ENCODE data around the gene TBCD. TPM values are rescaled to one million over a fixed set of nuclear protein-coding genes. Genes with fewer than 3 reads are reported as not detected.

TBCD gene
- total RNA-seq, 2 donors from 2014 or later = 38.9 to 74.8 TPM

GRCh38 chr17:82870091-82870491, 118.2 kb downstream of the TBCD start:
- DNase-seq (no peak), ATAC-seq (no peak)
- Histone ChIP-seq H3K4me3 (no peak overlapping the region), H3K36me3 (replicated peaks in 1 of 2; ENCODE audit: insufficient read depth in 1 of 2, low read depth in 2 of 2) (peaks cover 0 to 4% of the 10 kb centered on the region in 2 donors), H3K27me3 (no peaks in the 10 kb centered on the region), H3K4me1 (no peaks in the 10 kb centered on the region), H3K27ac (no peak overlapping the region), H3K9me3 (no peaks in the 10 kb centered on the region)
- 92 to 95% methylated on average over 35 of the region's 35 CpGs for WGBS, 2 donors
- intact Hi-C loops (cut with DNase I) = loop anchor here (5.0 kb wide), 1 partner anchor 47 kb away; no protein-coding TSS in a partner anchor
- no peak for TF ChIP-seq POLR2A (IDR thresholded peaks at IDR 0.05)
- TF ChIP-seq, protein P1, sequence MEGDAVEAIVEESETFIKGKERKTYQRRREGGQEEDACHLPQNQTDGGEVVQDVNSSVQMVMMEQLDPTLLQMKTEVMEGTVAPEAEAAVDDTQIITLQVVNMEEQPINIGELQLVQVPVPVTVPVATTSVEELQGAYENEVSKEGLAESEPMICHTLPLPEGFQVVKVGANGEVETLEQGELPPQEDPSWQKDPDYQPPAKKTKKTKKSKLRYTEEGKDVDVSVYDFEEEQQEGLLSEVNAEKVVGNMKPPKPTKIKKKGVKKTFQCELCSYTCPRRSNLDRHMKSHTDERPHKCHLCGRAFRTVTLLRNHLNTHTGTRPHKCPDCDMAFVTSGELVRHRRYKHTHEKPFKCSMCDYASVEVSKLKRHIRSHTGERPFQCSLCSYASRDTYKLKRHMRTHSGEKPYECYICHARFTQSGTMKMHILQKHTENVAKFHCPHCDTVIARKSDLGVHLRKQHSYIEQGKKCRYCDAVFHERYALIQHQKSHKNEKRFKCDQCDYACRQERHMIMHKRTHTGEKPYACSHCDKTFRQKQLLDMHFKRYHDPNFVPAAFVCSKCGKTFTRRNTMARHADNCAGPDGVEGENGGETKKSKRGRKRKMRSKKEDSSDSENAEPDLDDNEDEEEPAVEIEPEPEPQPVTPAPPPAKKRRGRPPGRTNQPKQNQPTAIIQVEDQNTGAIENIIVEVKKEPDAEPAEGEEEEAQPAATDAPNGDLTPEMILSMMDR (IDR thresholded peaks at IDR 0.05) = no peak

DNA sequence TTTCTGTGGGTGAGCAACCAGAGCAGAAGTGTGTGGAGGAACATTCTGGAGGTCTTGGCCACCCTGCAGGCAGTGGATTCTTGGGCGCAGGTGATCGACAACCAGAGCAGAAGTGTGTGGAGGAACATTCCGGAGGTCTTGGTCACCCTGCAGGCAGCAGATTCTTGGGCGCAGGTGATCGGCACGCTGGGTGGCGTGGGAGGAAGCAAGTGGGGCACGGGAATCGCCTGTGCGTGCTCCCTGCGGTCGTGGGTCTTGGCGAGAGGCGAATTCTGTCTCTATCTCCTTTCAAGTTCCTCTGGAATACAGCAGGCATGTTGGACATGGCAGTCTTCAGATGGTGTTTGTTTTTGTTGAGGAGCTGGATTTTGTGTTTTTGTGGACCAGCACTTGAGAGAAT, 118.7 kb downstream of the TBCD start:
- WGBS, 2 donors = 94% methylated on average over 14 of the region's 14 CpGs
- Histone ChIP-seq H3K36me3 (replicated peaks in 1 of 2; ENCODE audit: insufficient read depth in 1 of 2, low read depth in 2 of 2) (peaks cover 0 to 4% of the 10 kb centered on the region in 2 donors), H3K27ac (no peak overlapping the region), H3K4me1 (no peaks in the 10 kb centered on the region), H3K27me3 (no peaks in the 10 kb centered on the region), H3K4me3 (no peak overlapping the region), H3K9me3 (no peaks in the 10 kb centered on the region)
- intact Hi-C loops (cut with DNase I) = loop anchor here (5.0 kb wide), 1 partner anchor 47 kb away; no protein-coding TSS in a partner anchor
- ATAC-seq = no peak
- DNase-seq = no peak
- TF ChIP-seq, protein P1 (IDR thresholded peaks at IDR 0.05) = no peak
- TF ChIP-seq POLR2A (IDR thresholded peaks at IDR 0.05) = no peak

DNA sequence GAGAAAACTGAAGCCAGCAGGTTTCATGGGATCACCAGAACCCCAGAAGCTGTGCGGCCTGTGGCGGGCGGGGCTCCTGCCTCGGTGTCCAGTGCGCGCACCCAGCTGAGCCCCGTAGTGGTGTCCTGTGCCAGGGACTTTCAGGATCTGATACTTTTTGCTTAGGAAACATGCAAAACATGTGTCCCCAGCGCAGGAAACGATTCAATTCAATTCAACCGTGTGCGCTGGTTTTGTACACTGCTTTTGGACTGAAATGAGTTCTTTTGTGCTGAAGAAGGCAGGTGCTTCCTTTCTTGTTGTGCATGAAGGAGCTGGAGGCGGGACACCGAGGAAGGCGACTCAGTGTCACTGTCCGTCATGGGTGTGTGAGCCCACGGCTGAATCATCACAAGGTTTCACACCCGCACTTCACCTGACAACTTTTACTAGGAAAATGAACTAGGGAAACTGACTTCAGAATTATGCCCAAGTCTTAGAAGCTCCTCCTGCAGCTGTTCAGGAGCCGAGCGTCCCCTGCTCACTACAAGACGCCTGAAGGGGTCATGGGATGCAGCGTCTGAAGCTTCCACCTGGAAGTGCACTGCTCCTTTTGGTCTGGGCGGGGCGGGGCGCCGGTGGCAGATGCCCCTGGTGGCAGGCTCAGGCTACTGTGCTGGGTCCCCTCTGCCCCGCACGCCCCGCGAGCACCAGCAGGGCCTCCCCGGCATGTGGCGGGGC, 119.4 kb downstream of the TBCD start:
- Histone ChIP-seq H3K27ac (peak overlapping the region in 1 of 4 donors; percentile 49), H3K36me3 (replicated peaks in 1 of 2; ENCODE audit: insufficient read depth in 1 of 2, low read depth in 2 of 2) (peaks cover 0 to 4% of the 10 kb centered on the region in 2 donors), H3K4me3 (no peak overlapping the region), H3K9me3 (no peaks in the 10 kb centered on the region), H3K4me1 (peaks cover 1% of the 10 kb centered on the region), H3K27me3 (no peaks in the 10 kb centered on the region)
- DNase-seq (no peak), ATAC-seq (no peak)
- intact Hi-C loops (cut with DNase I) = loop anchor here (5.0 kb wide), 1 partner anchor 46 kb away; no protein-coding TSS in a partner anchor
- no peak for TF ChIP-seq POLR2A (IDR thresholded peaks at IDR 0.05)
- TF ChIP-seq, protein P1 (IDR thresholded peaks at IDR 0.05) = no peak
- WGBS, 2 donors = 83 to 91% methylated on average over 20 to 31 of the region's 31 CpGs

GRCh38 chr17:82871776-82872561, 120.1 kb downstream of the TBCD start:
- Histone ChIP-seq H3K4me1 (peaks cover 9% of the 10 kb centered on the region), H3K27ac (peak overlapping the region in 1 of 4 donors; percentile 49), H3K9me3 (no peaks in the 10 kb centered on the region), H3K27me3 (no peaks in the 10 kb centered on the region), H3K36me3 (replicated peaks in 1 of 2; ENCODE audit: insufficient read depth in 1 of 2, low read depth in 2 of 2) (peaks cover 0 to 4% of the 10 kb centered on the region in 2 donors), H3K4me3 (no peak overlapping the region)
- 82 to 90% methylated on average over 7 to 40 of the region's 41 CpGs for WGBS, 2 donors
- DNase-seq (no peak), ATAC-seq (no peak)
- TF ChIP-seq POLR2A (IDR thresholded peaks at IDR 0.05) = no peak
- TF ChIP-seq, protein P1 (IDR thresholded peaks at IDR 0.05) = no peak
- intact Hi-C loops (cut with DNase I) = loop anchor here (5.0 kb wide), 1 partner anchor 45 kb away; no protein-coding TSS in a partner anchor
